Tibial nerve (tissue), 4 donors: Measurements from ENCODE around the gene MYO1C. TPM values are rescaled to one million over a fixed set of nuclear protein-coding genes. Genes with fewer than 3 reads are reported as not detected.

ENCODE experiments used
- DNase-seq, 2 donors: peaks; one replicate each; pipeline ENCODE4 v3.0.0-alpha.2; 2019; ENCODE audit warnings: low spot score in 2 of 2
- H3K27ac ChIP-seq, 4 donors: fragments of 200-600 bp; sonication (generic) in 3 of 4; one replicate each; pipeline ENCODE4 v1.5.1; 2017 to 2019; ENCODE audit warnings: mild to moderate bottlenecking in 1 of 4
- H3K27me3 ChIP-seq, 2 donors: fragments of 200-600 bp; sonication (generic) in 1 of 2; one replicate each; pipeline versions ENCODE4 v1.5.1 to v1.6.0; 2017 to 2019
- H3K36me3 ChIP-seq, 3 donors: fragments of 200-600 bp; sonication (generic); one replicate each; pipeline ENCODE4 v1.5.1; 2018 to 2019
- H3K4me1 ChIP-seq, 4 donors: fragments of 200-600 bp; sonication (generic) in 3 of 4; one replicate each; pipeline ENCODE4 v1.5.1; 2017 to 2019
- H3K4me3 ChIP-seq, 4 donors: fragments of 200-600 bp; sonication (generic) in 3 of 4; one replicate each; pipeline ENCODE4 v1.5.1; 2017 to 2019; ENCODE audit warnings: mild to moderate bottlenecking in 1 of 4, moderate library complexity in 1 of 4
- H3K9me3 ChIP-seq, 4 donors: fragments of 200-600 bp; sonication (generic) in 3 of 4; one replicate each; pipeline ENCODE4 v1.5.1; 2017 to 2019
- CTCF ChIP-seq, 5 experiments: fragments of 200-600 bp in 3 of 5; fragments of 450-650 bp in 2 of 5; sonication (generic) in 3 of 5; IDR thresholded peaks; one replicate each; pipeline ENCODE4 v1.5.1; 2016 to 2019; ENCODE audit warnings: antibody characterized with exemption in 5 of 5, mild to moderate bottlenecking in 3 of 5, moderate library complexity in 2 of 5
- EP300 ChIP-seq, 2 donors: sonication (generic); formaldehyde crosslinking; IDR thresholded peaks; one replicate each; pipeline ENCODE4 v1.6.1; 2017; ENCODE audit warnings: antibody characterized with exemption in 2 of 2, mild to moderate bottlenecking in 1 of 2
- POLR2A ChIP-seq, 2 donors: fragments of 450-650 bp; IDR thresholded peaks; one replicate each; pipeline ENCODE4 v1.6.1; 2017; ENCODE audit warnings: antibody characterized with exemption in 2 of 2, mild to moderate bottlenecking in 2 of 2, moderate library complexity in 2 of 2
- WGBS, 2 donors: methylation state at CpG; one replicate each; pipeline ENCODE4 v1.1.5; 2018; 5-methylcytosine and 5-hydroxymethylcytosine counted together
- total RNA-seq, 4 donors: library from RNA; depleted of rRNA; stranded (reverse); fragments of >200 nt; gene quantifications; one replicate each; pipeline ENCODE4 v1.1.0, GENCODE V29; 2016

MYO1C gene
- 100 to 1,000 TPM; 184 to 305 (median 226) TPM for total RNA-seq

GRCh38 chr17:1492249-1493206 is at the start of gene MYO1C:
Gene MYO1C, minus strand, starts transcription at chr17:1492686. Its CDS starts 199 bp downstream, at chr17:1492487.
- Histone ChIP-seq H3K36me3 (peaks cover 0 to 31% (median 0%) of the 10 kb centered on the region in 3 donors), H3K9me3 (no peaks in the 10 kb centered on the region), H3K27me3 (no peaks in the 10 kb centered on the region), H3K4me1 (peaks cover 0 to 80% (median 55%) of the 10 kb centered on the region in 4 donors), H3K27ac (peak within 1 kb of the TSS; percentile 93 to 99 (median 97)), H3K4me3 (peak within 1 kb of the TSS; percentile 54 to 83 (median 70))
- DNase-seq = no peak
- TF ChIP-seq CTCF (IDR thresholded peaks at IDR 0.05) (no peak), POLR2A (IDR thresholded peaks at IDR 0.05) (no peak), EP300 (IDR thresholded peaks at IDR 0.05) (no peak)
- 58 to 63% methylated on average over 16 to 29 of the region's 35 CpGs for WGBS, 2 donors

- Histone ChIP-seq H3K4me1 (no peaks in the 10 kb centered on the region), H3K27ac (no peak overlapping the region), H3K9me3 (no peaks in the 10 kb centered on the region), H3K4me3 (no peak overlapping the region), H3K36me3 (peaks cover 0 to 96% (median 9%) of the 10 kb centered on the region in 3 donors), H3K27me3 (no peaks in the 10 kb centered on the region)
- WGBS, 2 donors = 89 to 97% methylated on average over 4 of the region's 4 CpGs
- no peak for DNase-seq
- TF ChIP-seq POLR2A (IDR thresholded peaks at IDR 0.05) (no peak), CTCF (IDR thresholded peaks at IDR 0.05) (no peak), EP300 (IDR thresholded peaks at IDR 0.05) (no peak)
Measured at GRCh38 chr17:1541367-1541904, 49.0 kb upstream of the MYO1C start.

DNA sequence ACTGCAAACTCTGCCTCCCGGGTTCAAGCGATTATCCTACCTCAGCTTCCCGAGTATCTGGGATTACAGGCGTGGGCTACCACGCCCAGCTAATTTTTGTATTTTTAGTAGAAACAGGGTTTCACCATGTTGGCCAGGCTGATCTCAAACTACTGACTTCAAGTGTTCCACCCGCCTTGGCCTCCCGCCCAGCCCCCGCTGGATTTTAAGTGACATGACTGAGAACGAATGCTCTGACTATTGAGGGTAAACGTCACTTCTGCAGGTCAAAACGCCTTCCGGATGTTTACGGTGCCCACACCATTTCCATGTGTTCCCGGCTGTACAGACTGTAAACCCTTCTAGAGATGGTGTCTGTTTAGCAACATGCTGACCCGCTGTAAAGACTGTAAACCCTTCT is 47.3 kb upstream of the MYO1C start:
- H3K36me3 ChIP-seq = peaks cover 0 to 98% (median 17%) of the 10 kb centered on the region in 3 donors
- WGBS, 2 donors = 88% methylated on average over 15 of the region's 15 CpGs
- no peak overlapping the region for H3K27ac ChIP-seq
- H3K27me3 ChIP-seq = no peaks in the 10 kb centered on the region
- TF ChIP-seq EP300 (IDR thresholded peaks at IDR 0.05) = no peak
- TF ChIP-seq CTCF (IDR thresholded peaks at IDR 0.05) = no peak
- no peak for TF ChIP-seq POLR2A (IDR thresholded peaks at IDR 0.05)
- no peak for DNase-seq
- no peak overlapping the region for H3K4me3 ChIP-seq
- no peaks in the 10 kb centered on the region for H3K9me3 ChIP-seq
- no peaks in the 10 kb centered on the region for H3K4me1 ChIP-seq

DNA sequence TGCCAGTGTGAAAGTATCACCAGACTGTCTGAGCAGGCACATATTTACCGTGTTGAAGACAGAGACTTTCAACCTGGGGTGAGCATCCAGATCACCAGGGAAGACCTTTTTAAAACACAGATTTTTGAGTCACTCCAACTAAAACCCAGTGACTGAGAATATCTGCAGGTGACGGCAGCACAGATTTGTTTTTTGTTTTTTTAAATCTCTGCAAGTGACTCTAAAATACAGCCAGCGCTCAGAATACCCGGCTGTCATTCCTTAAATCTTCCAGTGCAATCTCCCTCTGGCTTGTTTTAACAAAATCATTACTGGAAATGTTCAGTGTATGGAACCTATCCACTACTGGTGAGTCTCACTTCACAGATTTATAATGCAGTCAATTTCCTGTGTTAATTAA is 43.3 kb upstream of the MYO1C start:
- no peaks in the 10 kb centered on the region for H3K9me3 ChIP-seq
- no peaks in the 10 kb centered on the region for H3K4me1 ChIP-seq
- peaks cover 0 to 100% (median 38%) of the 10 kb centered on the region in 3 donors for H3K36me3 ChIP-seq
- no peak overlapping the region for H3K4me3 ChIP-seq
- WGBS, 2 donors = 89 to 94% methylated on average over 4 of the region's 4 CpGs
- DNase-seq = no peak
- TF ChIP-seq POLR2A (IDR thresholded peaks at IDR 0.05) = no peak
- no peak for TF ChIP-seq CTCF (IDR thresholded peaks at IDR 0.05)
- TF ChIP-seq EP300 (IDR thresholded peaks at IDR 0.05) = no peak
- no peaks in the 10 kb centered on the region for H3K27me3 ChIP-seq
- H3K27ac ChIP-seq = no peak overlapping the region
